HEK293 (cell line): Measurements from ENCODE around the gene R3HDM2.

ENCODE experiments used
- HOXC10 ChIP-seq: sonication (generic); formaldehyde crosslinking; IDR thresholded peaks from 2 replicates; pipeline ENCODE4 v1.8.1; 2023; ENCODE audit warnings: mild to moderate bottlenecking, missing genetic modification reagents
- MYNN ChIP-seq: fragments of 450-650 bp; formaldehyde crosslinking; IDR thresholded peaks from 2 replicates; pipeline ENCODE4 v1.5.1; 2016; ENCODE audit warnings: missing biosample characterization, missing genetic modification characterization, borderline replicate concordance
- ZFP37 ChIP-seq: fragments of 450-650 bp; formaldehyde crosslinking; IDR thresholded peaks from 2 replicates; pipeline ENCODE4 v1.5.1; 2016; ENCODE audit warnings: missing biosample characterization, missing genetic modification characterization
- ZNF140 ChIP-seq: fragments of 450-650 bp; formaldehyde crosslinking; IDR thresholded peaks from 2 replicates; pipeline ENCODE4 v1.5.1; 2016; ENCODE audit warnings: missing biosample characterization, missing genetic modification characterization
- ZNF169 ChIP-seq: fragments of 450-650 bp; formaldehyde crosslinking; IDR thresholded peaks from 2 replicates; pipeline ENCODE4 v1.5.1; 2016; ENCODE audit warnings: missing biosample characterization, missing genetic modification characterization
- ZNF433 ChIP-seq: fragments of 450-650 bp; formaldehyde crosslinking; IDR thresholded peaks from 2 replicates; pipeline ENCODE4 v1.5.1; 2016; ENCODE audit warnings: missing biosample characterization, missing genetic modification characterization, low read depth
- ZNF510 ChIP-seq: fragments of 450-650 bp; formaldehyde crosslinking; IDR thresholded peaks from 2 replicates; pipeline ENCODE4 v1.5.1; 2018; ENCODE audit warnings: mild to moderate bottlenecking, missing genetic modification characterization, missing biosample characterization; ENCODE audit not compliant: insufficient replicate concordance
- ZNF571 ChIP-seq: fragments of 450-650 bp; formaldehyde crosslinking; IDR thresholded peaks from 2 replicates; pipeline ENCODE4 v1.5.0; 2017; ENCODE audit warnings: missing biosample characterization, missing genetic modification characterization
- TF ChIP-seq, protein P1 (sequence below): fragments of 450-650 bp; formaldehyde crosslinking; IDR thresholded peaks from 2 replicates; pipeline ENCODE4 v1.5.1; 2016; ENCODE audit warnings: missing biosample characterization, missing genetic modification characterization

DNA sequence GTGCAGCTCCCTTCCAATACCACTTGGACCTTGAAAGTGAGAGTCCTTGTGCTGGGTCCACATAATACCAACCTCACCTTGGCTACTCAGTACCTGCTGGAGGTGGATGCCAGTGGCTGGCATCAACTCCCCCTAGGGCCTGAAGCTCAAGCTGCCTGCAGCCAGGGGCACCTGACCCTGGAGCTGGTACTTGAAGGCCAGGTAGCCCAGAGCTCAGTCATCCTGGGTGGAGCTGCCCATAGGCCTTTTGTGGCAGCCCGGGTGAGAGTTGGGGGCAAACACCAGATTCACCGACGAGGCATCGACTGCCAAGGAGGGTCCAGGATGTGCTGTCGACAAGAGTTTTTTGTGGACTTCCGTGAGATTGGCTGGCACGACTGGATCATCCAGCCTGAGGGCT, 18.5 kb upstream of the R3HDM2 start:
- TF ChIP-seq, protein P1, sequence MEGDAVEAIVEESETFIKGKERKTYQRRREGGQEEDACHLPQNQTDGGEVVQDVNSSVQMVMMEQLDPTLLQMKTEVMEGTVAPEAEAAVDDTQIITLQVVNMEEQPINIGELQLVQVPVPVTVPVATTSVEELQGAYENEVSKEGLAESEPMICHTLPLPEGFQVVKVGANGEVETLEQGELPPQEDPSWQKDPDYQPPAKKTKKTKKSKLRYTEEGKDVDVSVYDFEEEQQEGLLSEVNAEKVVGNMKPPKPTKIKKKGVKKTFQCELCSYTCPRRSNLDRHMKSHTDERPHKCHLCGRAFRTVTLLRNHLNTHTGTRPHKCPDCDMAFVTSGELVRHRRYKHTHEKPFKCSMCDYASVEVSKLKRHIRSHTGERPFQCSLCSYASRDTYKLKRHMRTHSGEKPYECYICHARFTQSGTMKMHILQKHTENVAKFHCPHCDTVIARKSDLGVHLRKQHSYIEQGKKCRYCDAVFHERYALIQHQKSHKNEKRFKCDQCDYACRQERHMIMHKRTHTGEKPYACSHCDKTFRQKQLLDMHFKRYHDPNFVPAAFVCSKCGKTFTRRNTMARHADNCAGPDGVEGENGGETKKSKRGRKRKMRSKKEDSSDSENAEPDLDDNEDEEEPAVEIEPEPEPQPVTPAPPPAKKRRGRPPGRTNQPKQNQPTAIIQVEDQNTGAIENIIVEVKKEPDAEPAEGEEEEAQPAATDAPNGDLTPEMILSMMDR (tag by site-specific recombination): no peak
- TF ChIP-seq ZNF571 (tag by site-specific recombination) (no peak), ZNF433 (no peak), MYNN (tag by site-specific recombination) (no peak), HOXC10 (CRISPR knock-in tag) (no peak), ZNF169 (no peak), ZNF510 (tag by site-specific recombination) (no peak), ZFP37 (no peak), ZNF140 (tag by site-specific recombination) (no peak)
